GM21576 (cell line): ENCODE results near the gene PFDN4.
"Not testable (repeated sequence)": the region's sequence is repeated elsewhere in the genome, so short reads cannot be mapped to it uniquely, and the experiment has no call there.

ENCODE experiments used
- ATAC-seq: cut with Tn5 transposase; IDR thresholded peaks from one replicate; pipeline ENCODE4 v1.9.1; 2021; ENCODE audit warnings: mild to moderate bottlenecking, moderate library complexity; ENCODE audit not compliant: unreplicated experiment

PFDN4 gene

GRCh38 chr20:54223285-54223684 is 15.4 kb downstream of the PFDN4 start:
- ATAC-seq: no peak

- no peak for ATAC-seq
Observed at GRCh38 chr20:54223751-54224150, 15.9 kb downstream of the PFDN4 start.

GRCh38 chr20:54224642-54225041 is 16.8 kb downstream of the PFDN4 start:
- ATAC-seq: not testable (repeated sequence)

GRCh38 chr20:54227241-54227640 is 19.4 kb downstream of the PFDN4 start:
- peak; percentile 92 for ATAC-seq

- ATAC-seq: no peak
Observed at GRCh38 chr20:54227751-54228150, 19.9 kb downstream of the PFDN4 start.

GRCh38 chr20:54228841-54229240 is 21.0 kb downstream of the PFDN4 start:
- ATAC-seq: no peak

- ATAC-seq: no peak
Observed at GRCh38 chr20:54229566-54230160, 21.8 kb downstream of the PFDN4 start.

GRCh38 chr20:54231036-54231435 is 23.1 kb downstream of the PFDN4 start:
- no peak for ATAC-seq

GRCh38 chr20:54234991-54235390 is 27.1 kb downstream of the PFDN4 start:
- ATAC-seq: no peak

GRCh38 chr20:54237116-54237943 is 29.4 kb downstream of the PFDN4 start:
- ATAC-seq: no peak

GRCh38 chr20:54244113-54244512 is 36.2 kb downstream of the PFDN4 start:
- ATAC-seq: no peak

- ATAC-seq: not testable (repeated sequence)
Observed at GRCh38 chr20:54248705-54249104, 40.8 kb downstream of the PFDN4 start.

GRCh38 chr20:54250691-54251090 is 42.8 kb downstream of the PFDN4 start:
- no peak for ATAC-seq

GRCh38 chr20:54251096-54251495 is 43.2 kb downstream of the PFDN4 start:
- no peak for ATAC-seq

- ATAC-seq: no peak
Observed at GRCh38 chr20:54254596-54254995, 46.7 kb downstream of the PFDN4 start.

- ATAC-seq: no peak
Observed at GRCh38 chr20:54255157-54255556, 47.3 kb downstream of the PFDN4 start.

- ATAC-seq: no peak
Observed at GRCh38 chr20:54256202-54256601, 48.3 kb downstream of the PFDN4 start.

- ATAC-seq: no peak
Observed at GRCh38 chr20:54257071-54257816, 49.4 kb downstream of the PFDN4 start.

GRCh38 chr20:54260116-54260515 is 52.2 kb downstream of the PFDN4 start:
- no peak for ATAC-seq

- ATAC-seq: no peak
Observed at GRCh38 chr20:54262671-54263070, 54.8 kb downstream of the PFDN4 start.

GRCh38 chr20:54263116-54263690 is 55.3 kb downstream of the PFDN4 start:
- ATAC-seq: no peak
